ENCODE results near the gene CNPY1.
"Not testable (repeated sequence)": the region's sequence is repeated elsewhere in the genome, so short reads cannot be mapped to it uniquely, and the experiment has no call there.

The CNPY1 gene

GRCh38 chr7:155546449-155546848, at the start of gene CNPY1:
TSS of gene CNPY1 (minus strand) at chr7:155546559. CDS start at chr7:155545929, 630 bp downstream.
- DNase-seq = not testable (repeated sequence)

- DNase-seq = no peak
Measured at GRCh38 chr7:155594961-155595366, 48.6 kb upstream of the CNPY1 start.

DNA sequence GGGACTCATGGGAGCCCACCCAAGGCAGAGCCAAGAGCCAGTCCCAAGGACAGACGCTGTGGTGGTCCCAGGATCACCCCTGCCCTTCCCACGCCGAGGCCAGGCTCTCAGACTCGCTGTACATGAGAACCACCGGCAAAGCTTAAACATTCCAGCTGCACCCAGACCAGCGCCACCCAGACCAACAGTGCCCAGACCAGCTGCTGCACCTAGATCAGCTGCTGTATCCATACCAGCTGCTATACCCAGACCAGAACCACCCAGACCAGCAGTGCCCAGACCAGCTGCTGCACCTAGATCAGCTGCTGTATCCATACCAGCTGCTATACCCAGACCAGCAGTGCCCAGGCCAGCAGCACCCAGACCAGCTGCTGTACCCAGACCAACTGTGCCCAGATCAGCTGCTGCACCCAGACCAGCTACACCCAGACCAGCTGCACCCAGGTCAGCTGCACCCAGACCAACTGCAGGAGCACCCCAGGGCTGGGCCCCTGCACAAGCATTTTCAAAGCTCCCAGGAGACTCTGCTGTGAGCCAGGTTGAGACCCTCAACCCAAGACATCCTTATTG, 47.9 kb upstream of the CNPY1 start:
- no peak for DNase-seq

- no peak for DNase-seq
Measured at GRCh38 chr7:155593461-155594162, 47.3 kb upstream of the CNPY1 start.

GRCh38 chr7:155591055-155591775, 44.9 kb upstream of the CNPY1 start:
- no peak for DNase-seq

- DNase-seq = no peak
Measured at GRCh38 chr7:155590215-155591018, 44.1 kb upstream of the CNPY1 start.

GRCh38 chr7:155589001-155589980, 42.9 kb upstream of the CNPY1 start:
- no peak for DNase-seq

GRCh38 chr7:155588468-155588998, 42.2 kb upstream of the CNPY1 start:
- DNase-seq = no peak

DNA sequence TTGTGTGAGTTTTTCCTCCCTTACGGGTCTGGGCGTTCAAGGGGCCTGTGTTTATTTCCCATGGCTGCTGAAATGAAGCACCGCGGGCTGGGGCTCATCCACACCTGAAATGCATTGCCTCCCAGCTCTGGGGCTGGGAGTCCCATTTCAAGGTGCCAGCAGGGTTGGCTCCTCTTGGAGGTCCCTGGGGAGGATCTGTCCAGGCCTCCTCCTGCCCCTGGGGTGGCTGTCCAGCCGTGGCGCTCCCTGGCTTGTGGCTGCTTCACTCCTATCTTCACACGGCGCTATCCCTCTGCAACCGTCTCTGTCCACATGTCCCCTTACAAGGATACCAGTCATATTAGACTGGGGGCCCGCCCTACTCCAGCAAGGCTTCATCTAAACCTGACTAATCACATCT, 41.1 kb upstream of the CNPY1 start:
- DNase-seq = no peak

GRCh38 chr7:155586843-155587440, 40.6 kb upstream of the CNPY1 start:
- DNase-seq = no peak

GRCh38 chr7:155585951-155586350, 39.6 kb upstream of the CNPY1 start:
- no peak for DNase-seq

DNA sequence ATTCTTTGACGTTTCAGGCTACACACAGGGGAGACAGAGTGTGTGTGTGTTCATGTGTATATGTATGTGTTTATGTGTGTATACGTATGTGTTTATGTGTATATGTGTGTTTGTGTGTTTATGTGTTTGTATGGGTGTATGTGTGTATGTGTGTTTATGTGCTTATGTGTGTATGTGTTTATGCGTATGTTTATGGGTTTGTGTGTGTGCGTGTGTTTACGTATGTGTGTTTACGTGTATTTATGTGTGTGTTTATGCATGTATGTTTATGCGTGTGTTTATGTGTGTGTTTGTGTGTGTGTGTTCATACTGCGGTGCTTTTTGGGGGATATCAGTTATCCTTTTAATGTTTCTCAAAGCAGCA, 39.2 kb upstream of the CNPY1 start:
- DNase-seq = no peak

GRCh38 chr7:155584763-155585531, 38.6 kb upstream of the CNPY1 start:
- DNase-seq = no peak

DNA sequence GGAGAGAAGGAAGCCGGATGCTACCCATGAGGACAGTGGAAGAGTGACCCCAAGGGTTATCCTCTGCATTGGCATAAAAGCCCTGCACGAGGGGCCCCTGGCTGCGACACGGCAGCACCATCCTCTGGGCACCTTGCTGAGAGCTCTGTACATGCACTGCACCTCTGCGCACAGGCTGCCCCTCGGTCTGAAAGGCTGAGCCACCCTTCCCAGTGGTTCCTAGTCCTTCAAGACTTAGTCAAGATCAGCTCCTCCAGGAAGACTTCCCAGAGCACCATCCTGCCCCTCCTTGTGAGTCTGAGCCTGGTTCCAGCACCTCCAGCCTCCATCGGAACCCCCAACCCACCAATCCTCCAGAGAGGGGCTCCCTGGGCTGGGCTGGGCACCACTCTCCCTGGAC, 37.9 kb upstream of the CNPY1 start:
- no peak for DNase-seq

- no peak for DNase-seq
Measured at GRCh38 chr7:155583636-155584035, 37.3 kb upstream of the CNPY1 start.

- DNase-seq = no peak
Measured at GRCh38 chr7:155581954-155582353, 35.6 kb upstream of the CNPY1 start.

GRCh38 chr7:155581107-155581830, 34.9 kb upstream of the CNPY1 start:
- DNase-seq = no peak

GRCh38 chr7:155580367-155580766, 34.0 kb upstream of the CNPY1 start:
- DNase-seq = peak; percentile 26 to 38

DNA sequence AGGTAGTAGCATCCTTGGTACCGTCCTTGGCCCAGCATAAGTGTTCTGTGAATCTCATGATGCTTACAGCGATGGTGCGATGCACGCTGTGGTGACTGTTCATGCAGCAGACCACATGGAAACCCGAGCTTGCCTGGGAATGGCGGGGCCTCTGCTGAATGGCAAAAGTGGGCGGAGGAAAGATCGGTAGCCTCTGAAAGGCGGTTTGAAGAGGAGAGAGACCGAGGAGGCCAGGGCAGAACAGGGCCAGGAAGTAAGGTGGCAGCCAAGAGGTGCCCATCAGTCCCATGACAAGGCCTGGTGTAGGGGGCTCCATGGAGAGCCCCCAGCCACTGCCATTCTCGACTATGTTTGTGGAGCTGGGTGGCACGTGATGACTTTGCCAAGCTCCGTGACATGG, 33.2 kb upstream of the CNPY1 start:
- no peak for DNase-seq

DNA sequence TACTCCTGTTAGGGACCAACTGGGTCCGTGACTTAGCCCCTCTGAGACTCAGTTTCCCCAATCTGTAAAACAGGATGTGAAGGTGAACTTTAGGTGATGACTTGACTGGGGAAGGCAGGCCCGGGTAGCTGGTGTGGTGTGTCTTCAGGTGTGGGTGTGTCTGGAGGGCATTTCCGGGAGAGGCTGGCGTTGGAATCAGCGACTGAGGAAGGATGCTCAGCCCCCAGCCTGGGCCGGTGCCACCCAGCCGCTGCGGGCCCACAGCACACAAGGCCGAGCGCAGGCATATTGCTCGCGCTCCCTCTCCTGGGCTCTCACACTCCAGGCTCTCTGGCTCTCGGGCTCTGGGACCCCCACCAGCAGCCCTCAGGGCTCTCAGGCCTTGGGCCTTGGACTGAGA, 31.7 kb upstream of the CNPY1 start:
- no peak for DNase-seq
